HCT116 (cell line): ENCODE measurements around the gene WDR27.

Experiments
- CBX3 ChIP-seq: IDR thresholded peaks from 2 replicates; pipeline ENCODE4 v1.6.1; 2012; ENCODE audit warnings: low read depth
- CTCF ChIP-seq, 3 experiments: fragments of 200-600 bp in 1 of 3; sonication (generic) in 1 of 3; IDR thresholded peaks in 2 of 3; conservative IDR thresholded peaks in 1 of 3; 2 replicates each; pipeline ENCODE4 v1.5.1; 2012 to 2017; ENCODE audit warnings: low read depth in 2 of 3, low read length in 2 of 3, antibody characterized with exemption in 1 of 3, borderline replicate concordance in 1 of 3, control low read depth in 1 of 3, mild to moderate bottlenecking in 1 of 3, mixed read lengths in 1 of 3, mixed run types in 1 of 3, moderate library complexity in 1 of 3; ENCODE audit not compliant: insufficient read depth in 1 of 3
- EGR1 ChIP-seq: IDR thresholded peaks from 2 replicates; pipeline ENCODE4 v1.6.1; 2012; ENCODE audit warnings: low read depth
- EZH2 ChIP-seq: fragments of 200-600 bp; sonication (generic); IDR thresholded peaks from 2 replicates; pipeline ENCODE4 v1.6.1; 2017; ENCODE audit warnings: antibody characterized with exemption, mixed run types
- EZH2phosphoT487 ChIP-seq: fragments of 200-600 bp; IDR thresholded peaks from 2 replicates; pipeline ENCODE4 v1.6.1; 2018; ENCODE audit warnings: antibody characterized with exemption, borderline replicate concordance
- POLR2AphosphoS5 ChIP-seq: IDR thresholded peaks from 2 replicates; pipeline ENCODE4 v1.6.1; 2011; ENCODE audit warnings: mild to moderate bottlenecking, low read depth, low read length, moderate library complexity

GRCh38 chr6:169647637-169648036 is 54.2 kb downstream of the WDR27 start:
- TF ChIP-seq CTCF (IDR thresholded peaks at IDR 0.05 in 2 of 3, conservative IDR thresholded peaks at IDR 0.05 in 1 of 3; ENCODE audit: borderline replicate concordance in 1 of 3, insufficient read depth in 1 of 3, low read depth in 2 of 3, low read length in 2 of 3) (no peak), EZH2 (no peak), POLR2AphosphoS5 (no peak), EZH2phosphoT487 (no peak), EGR1 (no peak), CBX3 (no peak)
